GM10266 (cell line): ENCODE data around the gene RRP15.

Source experiments
- DNase-seq: peaks from one replicate; pipeline ENCODE4 v3.0.0; 2012; ENCODE audit errors: extremely low spot score
- CTCF ChIP-seq: IDR thresholded peaks from 2 replicates; pipeline ENCODE4 v1.5.1; 2012; ENCODE audit warnings: mild to moderate bottlenecking, low read depth; ENCODE audit not compliant: control insufficient read depth, insufficient read depth; ENCODE audit errors: missing control alignments

The RRP15 gene

GRCh38 chr1:218345673-218346390 is 60.7 kb downstream of the RRP15 start:
- peak; percentile 48 for DNase-seq
- TF ChIP-seq CTCF: no peak

- peak; percentile 26 for DNase-seq
- TF ChIP-seq CTCF: no peak
Measured at GRCh38 chr1:218346391-218347204, 61.5 kb downstream of the RRP15 start.

GRCh38 chr1:218347336-218347722 is 62.2 kb downstream of the RRP15 start:
- TF ChIP-seq CTCF: no peak
- no peak for DNase-seq

- no peak for TF ChIP-seq CTCF
- DNase-seq: no peak
Measured at GRCh38 chr1:218347723-218348627, 62.9 kb downstream of the RRP15 start.

- DNase-seq: no peak
Measured at GRCh38 chr1:218348628-218349071, 63.6 kb downstream of the RRP15 start.

More at GRCh38 chr1:218348628-218349071, 63.6 kb downstream of the RRP15 start:
- TF ChIP-seq CTCF: no peak
